LoVo (cell line): ENCODE results near the gene LYRM4.

Experiments used
- DNase-seq: peaks from one replicate; pipeline ENCODE4 v3.0.0-alpha.2; 2016; ENCODE audit warnings: low spot score

The LYRM4 gene

DNA sequence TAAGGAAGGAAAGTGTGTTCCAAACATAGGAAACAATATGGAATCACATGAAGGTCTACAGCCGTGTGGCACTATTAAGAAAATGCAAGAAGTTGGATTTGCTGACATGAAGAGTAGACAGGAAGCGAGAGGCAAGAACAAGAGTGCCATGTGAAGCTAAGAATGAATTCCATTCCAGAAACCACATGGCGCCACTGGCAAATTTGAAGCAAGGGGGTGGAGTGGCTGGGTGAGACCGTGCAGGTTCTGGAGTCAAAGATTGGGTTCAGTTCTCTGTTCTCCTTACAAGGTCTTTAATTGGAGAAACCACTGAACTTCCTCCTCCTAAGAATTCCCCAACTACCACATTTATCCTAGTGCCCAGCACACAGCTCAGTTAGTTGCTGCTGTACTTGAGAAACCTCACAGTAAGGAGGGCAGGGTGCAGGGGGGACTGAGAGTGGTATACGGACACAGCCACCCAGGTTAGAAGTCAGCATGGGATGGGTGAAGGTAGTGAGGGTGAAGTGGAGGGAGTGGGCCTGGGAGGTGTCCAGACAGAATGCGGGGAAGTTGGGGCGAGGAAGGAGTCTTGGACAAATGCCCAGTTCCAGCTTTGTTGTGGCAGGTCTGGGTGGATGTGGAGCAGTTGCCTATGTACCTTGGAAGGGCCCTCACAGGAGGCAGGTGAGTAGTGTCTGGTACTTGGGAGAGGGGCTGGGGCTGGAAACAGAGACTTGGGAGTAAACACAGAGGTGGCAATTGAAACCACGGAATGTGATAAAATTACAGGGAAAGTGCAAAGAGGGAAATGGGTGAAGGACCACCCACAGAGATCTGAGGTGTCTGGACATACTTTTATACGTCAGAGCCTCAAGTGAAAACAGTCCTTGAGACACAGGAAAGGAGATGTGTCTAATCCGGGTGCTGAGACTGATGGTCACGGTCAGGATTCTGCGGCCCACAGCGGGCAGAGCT, 14.3 kb downstream of the LYRM4 start:
- no peak for DNase-seq

DNA sequence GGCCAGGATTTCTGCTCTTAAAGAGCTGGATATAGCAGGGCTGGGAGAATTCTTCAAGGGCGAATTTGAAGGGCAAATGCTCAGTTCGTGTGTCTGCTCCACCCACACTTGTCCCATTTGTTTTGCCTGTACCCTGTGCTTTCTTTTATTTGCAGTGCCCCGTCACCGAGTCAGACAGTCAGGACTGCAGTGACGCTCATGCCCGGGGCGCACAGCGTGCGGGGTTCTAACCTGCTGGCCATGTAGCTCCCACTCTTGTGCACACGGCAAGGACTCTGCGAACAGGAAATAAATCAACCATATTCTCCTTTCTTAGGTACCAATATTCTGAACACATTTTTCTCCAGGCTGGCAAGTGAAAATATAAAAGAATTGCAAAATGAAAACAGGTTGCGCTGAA, 17.7 kb downstream of the LYRM4 start:
- no peak for DNase-seq

DNA sequence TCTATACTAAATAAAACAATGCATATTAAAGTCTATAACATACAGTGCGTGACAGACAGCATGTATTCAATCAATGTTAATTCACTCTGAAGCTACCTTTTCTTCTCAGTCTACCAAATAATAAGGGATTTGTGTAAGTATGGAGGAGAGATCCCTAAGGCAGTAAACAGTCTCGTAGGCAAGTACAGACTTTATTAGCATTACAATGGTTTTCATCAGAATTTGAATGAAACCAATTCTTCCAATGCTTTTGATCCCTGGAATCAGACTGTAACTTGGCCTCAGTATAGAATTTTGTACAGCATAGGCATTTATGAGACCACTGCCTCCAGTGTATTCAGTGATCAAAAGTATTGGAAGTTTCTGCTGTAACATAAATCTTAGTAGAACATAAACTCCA, 19.5 kb downstream of the LYRM4 start:
- DNase-seq = no peak

DNA sequence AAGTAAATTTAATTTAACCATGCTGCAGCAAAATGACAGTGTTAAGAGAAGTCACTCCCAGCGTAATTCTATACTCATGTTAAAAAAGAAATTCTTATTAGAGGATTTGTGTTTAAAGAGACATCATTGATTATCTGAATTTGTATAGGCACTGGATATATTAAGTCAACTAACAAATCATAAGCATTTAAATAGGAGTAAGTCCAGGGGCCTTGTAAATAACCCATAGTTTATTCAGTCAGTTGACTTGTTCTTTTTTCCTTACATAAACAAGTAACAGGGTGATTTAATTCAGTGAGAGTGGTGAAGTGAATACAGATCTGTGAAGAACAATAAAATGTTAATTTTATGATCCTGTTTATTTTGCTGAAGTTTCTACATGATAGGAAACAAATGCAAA, 22.4 kb downstream of the LYRM4 start:
- DNase-seq = no peak

DNA sequence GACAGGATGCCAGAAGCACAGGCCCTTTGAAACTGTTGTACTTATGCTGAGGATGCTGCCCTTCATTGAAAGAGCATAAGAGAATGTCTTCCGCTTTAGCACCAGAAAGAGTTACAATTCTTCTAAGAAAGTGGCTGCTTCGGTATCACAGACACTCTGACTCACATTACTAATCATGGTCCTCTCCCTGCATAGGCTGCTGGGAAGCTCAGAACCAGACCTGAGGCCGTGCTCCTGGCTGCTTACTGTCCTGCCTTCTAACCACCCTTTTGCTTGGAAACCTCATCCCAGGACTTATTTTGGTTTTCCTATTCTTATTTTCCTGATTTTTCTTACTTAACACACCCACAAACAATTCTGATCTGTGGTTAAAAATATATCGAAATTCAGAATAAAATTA, 22.9 kb downstream of the LYRM4 start:
- DNase-seq = no peak

DNA sequence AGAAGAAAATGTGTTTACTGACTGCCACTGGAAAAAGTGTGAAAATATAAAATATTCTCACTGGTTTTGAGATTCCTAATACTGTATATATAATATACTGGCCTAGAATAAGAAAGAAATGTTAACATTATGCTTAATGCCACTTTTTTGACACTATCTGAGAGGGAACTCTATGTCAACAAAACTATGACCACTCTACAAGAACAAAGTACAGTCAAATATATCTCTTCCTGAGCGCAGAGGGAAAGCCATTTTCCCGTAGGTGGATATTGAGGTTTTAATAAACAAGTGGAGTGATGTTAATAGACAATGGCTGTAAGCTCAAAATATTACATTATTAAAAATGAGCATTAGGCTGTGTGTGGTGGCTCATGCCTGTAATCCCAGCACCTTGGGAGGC, 24.9 kb downstream of the LYRM4 start:
- DNase-seq = no peak

DNA sequence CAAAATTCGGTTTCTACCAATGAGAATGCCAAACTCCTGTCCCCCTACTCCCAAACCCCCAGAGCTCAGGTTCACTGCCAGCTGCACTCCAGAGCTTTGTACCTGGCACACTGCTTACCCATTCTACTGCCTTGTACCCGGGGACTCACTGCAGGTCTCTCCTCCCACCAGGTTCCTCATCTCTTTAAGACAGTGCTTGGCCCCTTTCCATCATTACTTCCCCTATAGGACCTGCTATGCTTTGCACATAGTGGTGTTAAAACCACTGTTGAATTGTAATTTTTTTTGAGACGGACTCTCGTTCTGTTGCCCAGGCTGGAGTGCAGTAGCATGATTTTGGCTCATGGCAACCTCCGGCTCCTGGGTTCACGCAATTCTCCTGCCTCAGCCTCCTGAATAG, 25.9 kb downstream of the LYRM4 start:
- no peak for DNase-seq

DNA sequence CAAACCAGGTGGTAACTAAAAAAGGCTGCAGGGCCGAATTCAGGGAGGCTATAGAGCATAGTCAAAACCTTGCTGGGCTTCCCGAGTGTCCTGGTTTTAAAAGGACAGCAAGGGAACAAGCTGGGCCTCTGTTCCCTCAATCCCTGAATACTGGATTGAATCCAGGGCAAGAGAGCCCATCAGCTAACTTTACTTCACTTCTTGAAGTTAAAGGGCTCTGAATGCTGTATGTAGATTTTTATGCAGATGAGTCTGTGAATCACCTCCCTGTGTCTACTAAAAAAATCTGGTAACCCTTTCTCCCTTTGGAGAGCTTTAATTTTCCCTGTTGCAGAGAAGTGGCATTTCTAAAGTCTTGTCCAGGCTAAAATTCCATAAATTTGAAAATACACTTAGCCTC, 29.5 kb downstream of the LYRM4 start:
- DNase-seq = no peak

DNA sequence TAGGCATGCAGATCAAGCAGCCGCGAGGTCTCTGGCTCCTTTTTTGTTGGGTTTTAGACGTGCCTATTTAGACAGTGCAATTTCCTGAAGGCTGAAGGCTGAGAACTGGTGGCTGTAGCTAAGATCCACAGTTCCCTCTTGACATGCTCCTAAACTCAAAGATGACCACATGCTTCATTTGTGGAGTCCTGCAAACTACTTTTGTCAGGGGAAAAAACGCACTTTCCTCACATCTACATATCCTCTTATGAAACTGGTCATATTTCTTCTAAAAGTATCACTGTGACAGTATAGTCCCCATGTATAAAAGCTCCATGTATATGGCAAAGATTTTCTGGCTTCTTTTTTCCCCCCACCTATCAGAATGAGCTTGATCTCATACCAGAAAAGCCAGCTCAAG, 30.7 kb downstream of the LYRM4 start:
- no peak for DNase-seq

DNA sequence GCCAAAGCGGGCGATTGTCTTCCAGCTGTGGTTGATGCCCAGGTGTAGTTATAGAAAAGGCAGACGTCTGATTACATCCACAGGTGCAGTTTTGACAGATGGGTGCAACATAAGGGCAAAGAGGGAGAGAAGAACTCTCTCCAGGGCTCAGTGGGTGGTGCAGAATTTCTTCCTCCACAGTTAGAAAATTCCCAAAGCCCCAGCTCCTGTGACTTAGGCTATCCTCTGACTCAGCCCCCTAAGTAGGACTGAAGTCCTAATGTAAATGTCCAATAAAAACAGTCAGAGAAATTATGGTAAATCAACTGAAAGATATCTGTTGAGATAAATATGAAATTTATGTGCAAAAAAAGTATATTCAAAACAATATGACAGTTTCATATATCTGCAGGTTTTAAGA, 31.4 kb downstream of the LYRM4 start:
- no peak for DNase-seq

DNA sequence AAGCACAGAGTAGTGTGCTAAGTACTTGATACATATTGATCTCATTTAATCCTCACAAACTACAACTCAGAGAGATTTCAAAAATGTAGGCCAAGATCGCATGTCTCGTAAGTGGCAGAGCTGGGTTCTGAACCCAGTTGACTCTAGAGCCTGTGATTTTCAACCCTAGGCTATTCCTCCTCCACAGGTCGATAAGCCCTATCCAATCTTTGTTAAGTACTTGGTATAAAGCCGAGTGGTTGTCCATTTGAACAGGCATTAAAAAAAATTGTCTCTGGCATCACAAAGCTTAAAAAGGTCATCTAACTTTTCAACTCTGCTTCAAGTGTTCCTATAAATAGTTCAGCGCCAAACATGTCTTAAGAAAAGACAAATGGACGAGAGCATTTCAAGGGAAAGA, 37.4 kb downstream of the LYRM4 start:
- no peak for DNase-seq

DNA sequence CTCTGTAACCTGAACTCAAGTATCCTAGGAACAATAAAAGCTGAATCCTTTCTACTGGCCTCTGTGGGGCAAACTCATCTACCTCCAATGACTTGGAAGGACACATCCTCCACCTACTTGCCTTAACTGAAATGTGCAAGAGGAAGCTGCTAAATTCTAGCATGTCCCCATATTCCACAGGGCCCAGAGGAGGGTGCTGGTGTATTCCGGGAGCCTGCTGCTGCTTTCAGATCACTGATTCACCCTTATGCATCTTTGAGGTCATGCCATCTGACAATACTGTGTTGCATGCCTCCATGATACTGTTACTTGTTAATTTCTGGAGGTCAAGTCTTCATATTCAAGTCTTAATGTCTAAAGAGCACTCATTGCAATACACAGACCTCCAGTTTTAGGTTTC, 40.3 kb downstream of the LYRM4 start:
- DNase-seq = no peak

DNA sequence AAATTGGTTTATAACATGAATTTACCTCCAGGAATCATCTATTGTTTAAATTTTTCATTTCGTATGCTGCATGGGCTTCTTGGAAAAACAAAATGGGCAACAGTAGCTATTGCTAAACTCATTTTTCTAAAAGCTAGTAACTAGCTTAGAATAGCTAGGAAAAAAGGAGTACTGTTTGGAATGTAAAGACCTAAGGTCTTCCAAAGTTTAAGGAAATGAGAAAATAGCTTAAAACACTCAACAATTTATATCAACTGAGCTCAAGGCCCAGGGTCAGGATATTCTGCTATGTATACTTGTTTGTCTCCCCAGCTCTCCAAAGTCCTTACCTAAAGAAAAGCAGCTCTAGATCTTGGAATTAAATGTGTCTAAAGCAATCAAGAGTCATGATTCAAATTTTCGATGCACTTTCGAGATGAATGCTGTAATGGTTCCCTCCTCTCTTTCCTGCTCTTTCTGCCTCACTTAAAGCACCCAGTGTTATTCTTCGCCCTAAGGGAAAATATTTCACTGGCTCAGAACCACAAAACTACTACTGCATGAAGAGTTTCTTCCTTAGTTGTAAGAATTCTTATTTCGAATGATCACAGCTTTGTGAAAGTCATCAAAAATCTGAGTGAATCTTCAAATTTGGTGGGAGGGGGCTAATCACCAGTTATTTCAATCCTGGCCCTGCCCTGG, 41.6 kb downstream of the LYRM4 start:
- no peak for DNase-seq

DNA sequence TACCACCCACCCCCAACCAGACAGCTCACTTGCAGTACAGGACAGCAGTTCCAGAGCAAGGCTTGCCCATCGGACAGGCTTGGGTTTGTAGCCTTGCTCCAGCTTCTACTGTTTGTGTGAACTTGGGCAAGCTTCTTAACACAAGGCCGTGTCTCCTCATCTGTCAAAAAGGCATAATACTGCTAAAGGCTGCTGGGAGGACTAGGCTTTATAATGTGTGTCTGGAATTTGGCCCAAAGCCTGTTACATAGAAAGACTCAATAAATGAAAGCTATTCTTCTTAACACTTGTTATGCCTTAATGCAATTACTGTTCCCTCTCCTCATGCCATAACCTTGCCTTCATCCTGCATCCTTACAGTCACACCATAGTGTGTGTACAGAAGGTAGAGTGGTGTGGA, 43.4 kb downstream of the LYRM4 start:
- DNase-seq = no peak

DNA sequence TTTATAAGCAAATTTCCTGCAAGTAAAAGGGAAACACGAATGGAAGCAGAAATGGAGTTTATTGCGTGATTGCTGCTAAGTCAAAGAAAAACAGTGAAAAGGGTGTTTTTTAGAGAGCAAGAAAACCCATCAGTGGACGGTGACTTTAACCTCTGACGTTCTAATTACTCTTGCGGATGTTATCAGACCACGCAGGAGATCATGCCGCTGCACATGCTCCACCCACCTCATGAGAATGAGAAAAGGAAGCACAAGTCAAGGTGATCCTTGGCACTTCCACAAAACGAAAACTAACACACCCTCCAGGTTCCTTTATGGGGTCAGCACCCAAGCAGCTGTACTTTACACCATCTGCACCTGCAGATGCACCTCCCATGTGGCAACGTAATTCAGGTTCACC, 45.0 kb downstream of the LYRM4 start:
- no peak for DNase-seq

DNA sequence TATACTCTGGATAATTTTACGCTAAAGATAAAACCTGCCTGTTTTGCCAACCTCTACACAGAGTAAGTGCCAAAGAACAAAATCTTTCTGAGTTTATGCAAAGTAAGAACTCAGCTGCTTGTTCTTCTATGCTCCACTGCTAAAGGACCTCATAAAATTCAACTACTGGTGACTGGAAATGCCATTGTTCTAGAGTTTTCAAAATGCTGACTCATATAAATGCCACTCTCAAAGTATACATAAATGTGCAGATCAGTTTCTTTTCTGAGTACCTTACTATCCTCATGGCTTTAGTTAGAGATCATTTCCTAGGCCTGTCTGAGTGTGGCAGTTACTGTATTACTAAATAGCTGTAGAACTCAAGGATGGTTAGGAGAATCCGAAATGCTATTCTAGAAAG, 45.6 kb downstream of the LYRM4 start:
- DNase-seq = no peak

DNA sequence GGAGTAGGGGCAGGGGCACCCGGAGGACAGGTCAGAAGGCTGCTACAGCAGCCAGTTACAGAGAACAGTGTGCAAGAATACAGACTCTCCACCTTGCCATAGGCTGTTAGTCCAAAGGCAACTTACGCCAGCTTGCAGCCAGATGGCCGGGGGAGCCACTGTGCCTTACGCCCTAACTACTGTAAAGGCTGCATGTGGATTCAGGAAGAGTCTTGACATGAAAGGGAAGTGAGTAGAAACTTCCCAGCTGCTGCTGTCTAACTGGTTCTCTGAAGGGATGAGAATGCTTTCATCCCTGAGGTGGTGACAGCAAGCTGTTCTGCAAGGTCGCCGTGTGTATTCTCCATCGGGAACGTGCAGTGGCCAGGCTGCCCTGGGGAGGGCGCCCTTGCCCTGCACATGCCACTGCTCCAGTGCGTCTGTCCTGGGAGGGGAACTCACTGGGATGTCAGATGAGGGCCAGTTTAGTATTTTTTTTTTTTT, 46.1 kb downstream of the LYRM4 start:
- DNase-seq = no peak

DNA sequence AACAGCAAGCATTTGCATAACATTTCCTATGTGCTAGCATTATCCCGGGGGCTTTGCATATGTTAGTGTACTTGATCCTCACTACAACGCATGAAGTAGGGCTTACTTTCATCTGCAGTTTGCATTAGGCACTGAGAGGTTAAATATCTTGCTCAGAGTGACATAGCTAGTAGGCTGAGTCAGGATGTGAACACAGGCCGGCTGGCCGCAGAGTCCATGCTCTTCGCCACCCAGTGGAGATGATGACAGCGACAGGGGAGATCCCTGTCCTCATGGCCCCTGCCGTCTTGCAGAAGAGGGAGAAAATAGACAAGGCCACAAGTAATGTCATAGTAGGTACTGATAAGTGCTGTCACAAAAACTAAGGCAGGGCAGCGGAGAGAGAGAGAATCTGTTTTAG, 46.9 kb downstream of the LYRM4 start:
- DNase-seq = no peak

DNA sequence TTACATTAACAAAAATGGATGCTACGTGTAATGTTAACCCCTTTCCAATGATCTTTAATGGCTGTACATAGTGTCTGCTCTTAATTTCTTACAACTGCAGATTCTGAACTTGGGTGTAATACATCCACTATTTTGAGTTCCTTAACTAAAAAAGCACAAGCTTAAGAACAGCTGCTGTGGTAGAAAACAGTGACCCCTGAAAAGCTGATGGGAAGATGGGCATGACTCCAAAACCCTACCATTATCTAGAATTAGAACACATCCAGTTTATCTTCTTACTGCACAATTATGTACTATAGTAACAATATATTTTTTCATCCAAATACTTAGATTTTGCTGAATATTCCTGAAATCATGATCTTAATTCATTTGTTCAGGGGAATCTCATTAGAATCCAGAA, 49.3 kb downstream of the LYRM4 start:
- DNase-seq = no peak

DNA sequence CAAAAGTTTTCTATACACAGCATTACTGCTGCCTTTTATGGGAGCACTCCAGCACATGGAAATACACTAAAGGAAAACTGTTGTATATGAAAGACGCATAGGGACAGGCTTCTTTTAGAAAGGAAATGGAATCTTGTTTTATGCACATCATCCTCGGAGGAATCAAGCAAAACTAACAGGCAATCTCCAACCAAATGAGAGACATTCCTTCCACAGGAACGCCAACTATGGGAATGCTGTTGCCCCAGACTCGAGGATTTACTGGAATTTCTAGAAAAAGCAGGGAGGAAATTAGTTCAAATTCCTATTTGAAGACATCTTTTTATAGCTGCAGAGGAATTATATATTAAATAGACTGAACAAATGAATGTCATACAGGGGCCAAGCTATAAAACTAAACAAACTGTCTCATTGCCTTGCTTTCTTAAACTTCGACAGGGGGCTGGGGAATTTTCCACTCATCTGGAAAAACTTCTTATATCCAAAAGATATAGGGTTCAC, 52.2 kb downstream of the LYRM4 start:
- DNase-seq = no peak

DNA sequence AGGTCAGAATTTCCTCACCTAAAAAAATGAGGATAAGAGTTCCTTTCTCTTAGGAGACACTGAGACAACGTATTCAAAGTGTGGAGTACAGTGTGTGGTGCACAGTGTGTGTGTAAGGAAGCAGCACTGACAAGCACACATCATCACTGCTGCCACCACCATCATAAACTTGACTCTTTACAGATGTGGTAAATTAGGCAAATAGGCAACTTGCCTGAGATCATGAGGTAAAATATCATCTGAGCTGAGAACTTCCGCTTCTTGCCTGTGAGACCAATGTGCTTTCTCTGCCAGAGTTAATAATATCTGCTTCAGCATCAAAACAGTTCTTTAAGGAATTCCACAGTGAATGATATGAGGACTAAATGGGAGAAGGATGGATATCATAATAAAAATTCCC, 52.7 kb downstream of the LYRM4 start:
- no peak for DNase-seq

DNA sequence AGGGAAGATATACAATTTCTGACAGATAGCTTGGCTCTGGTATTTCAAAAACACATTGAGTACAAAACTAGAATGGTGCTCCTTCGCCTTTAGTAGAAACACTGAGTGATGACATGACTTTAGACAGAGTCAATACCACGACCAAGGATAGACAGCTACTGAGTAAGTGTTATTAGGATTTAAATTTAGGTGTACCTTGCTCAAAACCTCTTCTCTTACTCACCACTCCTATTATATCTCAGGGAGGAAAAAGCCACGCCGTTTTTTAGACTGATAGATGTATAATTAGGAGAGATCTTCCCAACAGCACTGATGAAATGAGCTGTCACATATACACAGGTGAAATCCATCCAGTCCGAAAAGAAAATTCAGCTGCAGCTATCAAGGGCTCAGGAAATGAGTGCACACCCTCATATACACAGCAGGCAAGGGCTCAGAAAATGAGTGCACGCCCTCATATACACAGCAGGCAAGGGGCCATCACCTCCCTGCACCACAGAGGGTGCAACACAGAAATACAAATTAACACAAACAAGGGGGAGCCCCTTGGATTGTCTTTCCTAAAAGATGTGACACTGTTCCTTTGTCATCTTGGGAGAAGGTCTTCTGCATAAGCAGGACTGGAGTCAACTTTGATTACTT, 53.7 kb downstream of the LYRM4 start:
- no peak for DNase-seq
